Prostate gland (tissue), 2 donors: ENCODE measurements around the gene INPP5A. TPM values are rescaled to one million over a fixed set of nuclear protein-coding genes. Genes with fewer than 3 reads are reported as not detected.

ENCODE experiments used
- DNase-seq: peaks from one replicate; pipeline ENCODE4 v3.0.0-alpha.2; 2019; ENCODE audit warnings: low spot score
- H3K27ac ChIP-seq, 2 donors: fragments of 200-600 bp; sonication (generic); 2 replicates each; pipeline ENCODE4 v1.5.1; 2017 to 2019
- H3K27me3 ChIP-seq: fragments of 200-600 bp; sonication (generic); replicated peaks from 2 replicates; pipeline ENCODE4 v1.5.1; 2019; ENCODE audit not compliant: insufficient read depth
- H3K36me3 ChIP-seq, 2 donors: fragments of 200-600 bp; sonication (generic); 1 replicate in 1 of 2; 2 replicates in 1 of 2; pipeline versions ENCODE4 v1.5.1 to v1.8.1; 2017 to 2019
- H3K4me1 ChIP-seq: fragments of 200-600 bp; sonication (generic); replicated peaks from 2 replicates; pipeline ENCODE4 v1.5.1; 2019
- H3K4me3 ChIP-seq, 2 donors: fragments of 200-600 bp; sonication (generic); 2 replicates each; pipeline ENCODE4 v1.5.1; 2017 to 2019
- H3K9me3 ChIP-seq: fragments of 200-600 bp; sonication (generic); 2 replicates; pipeline ENCODE4 v1.5.1; 2017
- CTCF ChIP-seq, 4 experiments: fragments of 200-600 bp in 2 of 4; fragments of 450-650 bp in 2 of 4; sonication (generic) in 2 of 4; IDR thresholded peaks; 1 replicate in 3 of 4; 2 replicates in 1 of 4; pipeline ENCODE4 v1.5.1; 2016 to 2019; ENCODE audit warnings: antibody characterized with exemption in 4 of 4, mild to moderate bottlenecking in 2 of 4, moderate library complexity in 2 of 4
- POLR2A ChIP-seq: fragments of 450-650 bp; IDR thresholded peaks from one replicate; pipeline ENCODE4 v1.6.1; 2016; ENCODE audit warnings: antibody characterized with exemption, mild to moderate bottlenecking
- POLR2AphosphoS5 ChIP-seq: sonication (generic); formaldehyde crosslinking; IDR thresholded peaks from one replicate; pipeline ENCODE4 v1.6.1; 2017; ENCODE audit warnings: antibody characterized with exemption
- WGBS: methylation state at CpG from one replicate; pipeline ENCODE4 v1.1.5; 2018; 5-methylcytosine and 5-hydroxymethylcytosine counted together
- intact Hi-C: fragments of 100-400 bp; cut with DNase I; formaldehyde crosslinking; loops from one replicate; pipeline ENCODE4 v1.14.2; 2022
- total RNA-seq, 2 donors: library from RNA; depleted of rRNA; stranded (reverse); fragments of >200 nt; gene quantifications; one replicate each; pipeline ENCODE4 v1.1.0, GENCODE V29; 2016

INPP5A gene
- total RNA-seq, 2 donors from 2014 or later, result 49.5 to 83.3 TPM

- no peak overlapping the region for H3K27ac ChIP-seq
- TF ChIP-seq CTCF (IDR thresholded peaks at IDR 0.05) (no peak), POLR2A (no peak), POLR2AphosphoS5 (no peak)
- intact Hi-C loops, result no loop called here
- DNase-seq, result no peak
- WGBS, result 68% methylated on average over 11 of the region's 11 CpGs
- no peaks in the 10 kb centered on the region for H3K9me3 ChIP-seq
- H3K4me1 ChIP-seq, result no peaks in the 10 kb centered on the region
- H3K36me3 ChIP-seq, result no peaks in the 10 kb centered on the region
- H3K27me3 ChIP-seq, result no peaks in the 10 kb centered on the region
- no peak overlapping the region for H3K4me3 ChIP-seq
Measured at GRCh38 chr10:132564690-132565089, 27.1 kb downstream of the INPP5A start.

GRCh38 chr10:132565516-132566209, 28.1 kb downstream of the INPP5A start:
- Histone ChIP-seq H3K36me3 (no peaks in the 10 kb centered on the region), H3K27ac (no peak overlapping the region), H3K9me3 (no peaks in the 10 kb centered on the region), H3K27me3 (no peaks in the 10 kb centered on the region), H3K4me1 (no peaks in the 10 kb centered on the region), H3K4me3 (no peak overlapping the region)
- DNase-seq, result no peak
- TF ChIP-seq CTCF (IDR thresholded peaks at IDR 0.05) (no peak), POLR2AphosphoS5 (no peak), POLR2A (no peak)
- 92% methylated on average over 12 of the region's 12 CpGs for WGBS
- intact Hi-C loops, result no loop called here

GRCh38 chr10:132566892-132567291, 29.3 kb downstream of the INPP5A start:
- H3K4me1 ChIP-seq, result peaks cover 8% of the 10 kb centered on the region
- no peak overlapping the region for H3K27ac ChIP-seq
- intact Hi-C loops, result no loop called here
- H3K27me3 ChIP-seq, result no peaks in the 10 kb centered on the region
- TF ChIP-seq POLR2AphosphoS5 (no peak), POLR2A (no peak), CTCF (IDR thresholded peaks at IDR 0.05) (no peak)
- no peak for DNase-seq
- H3K36me3 ChIP-seq, result no peaks in the 10 kb centered on the region
- H3K4me3 ChIP-seq, result no peak overlapping the region
- no peaks in the 10 kb centered on the region for H3K9me3 ChIP-seq
- WGBS, result 69% methylated on average over 6 of the region's 6 CpGs

- Histone ChIP-seq H3K4me1 (peaks cover 23% of the 10 kb centered on the region), H3K9me3 (no peaks in the 10 kb centered on the region), H3K27ac (peak overlapping the region; percentile 62 to 75), H3K27me3 (no peaks in the 10 kb centered on the region), H3K36me3 (no peaks in the 10 kb centered on the region), H3K4me3 (no peak overlapping the region)
- 84% methylated on average over 10 of the region's 10 CpGs for WGBS
- TF ChIP-seq CTCF (IDR thresholded peaks at IDR 0.05) (no peak), POLR2A (no peak), POLR2AphosphoS5 (no peak)
- no peak for DNase-seq
- intact Hi-C loops, result no loop called here
Measured at GRCh38 chr10:132570265-132570664, 32.7 kb downstream of the INPP5A start.
